Lower leg skin (tissue), 4 donors: Measurements from ENCODE around the gene WIZ. TPM values are rescaled to one million over a fixed set of nuclear protein-coding genes. Genes with fewer than 3 reads are reported as not detected.

Experiments
- DNase-seq, 2 donors: peaks; one replicate each; pipeline ENCODE4 v3.0.0-alpha.2; 2019; ENCODE audit warnings: low spot score in 2 of 2
- H3K4me3 ChIP-seq: fragments of 200-600 bp; sonication (generic); 2 replicates; pipeline ENCODE4 v1.5.1; 2017; ENCODE audit warnings: mild to moderate bottlenecking, low read depth; ENCODE audit not compliant: poor library complexity, severe bottlenecking
- CTCF ChIP-seq, 3 donors: fragments of 450-650 bp; IDR thresholded peaks; one replicate each; pipeline ENCODE4 v1.5.1; 2016; ENCODE audit warnings: antibody characterized with exemption in 3 of 3, mild to moderate bottlenecking in 3 of 3, moderate library complexity in 2 of 3
- POLR2A ChIP-seq, 2 donors: fragments of 450-650 bp; IDR thresholded peaks; one replicate each; pipeline ENCODE4 v1.6.1; 2016 to 2017; ENCODE audit warnings: antibody characterized with exemption in 2 of 2, mild to moderate bottlenecking in 1 of 2, moderate library complexity in 1 of 2
- WGBS, 2 donors: methylation state at CpG; one replicate each; pipeline ENCODE4 v1.1.5; 2018; 5-methylcytosine and 5-hydroxymethylcytosine counted together
- intact Hi-C: fragments of 100-400 bp; cut with DNase I; formaldehyde crosslinking; loops from one replicate; pipeline ENCODE4 v1.15.0; 2023; ENCODE audit warnings: low total_unique reads
- total RNA-seq, 4 donors: library from RNA; depleted of rRNA; stranded (reverse); fragments of >200 nt; gene quantifications; one replicate each; pipeline ENCODE4 v1.1.0, GENCODE V29; 2016

The WIZ gene
- total RNA-seq, 4 donors from 2014 or later = 28.4 to 52.9 (median 43.8) TPM

- WGBS, 2 donors = 93 to 96% methylated on average over 34 to 36 of the region's 36 CpGs
- TF ChIP-seq POLR2A (IDR thresholded peaks at IDR 0.05) (no peak), CTCF (IDR thresholded peaks at IDR 0.05) (no peak)
- DNase-seq = no peak
- no peak overlapping the region for H3K4me3 ChIP-seq
- intact Hi-C loops = no loop called here
Measured at GRCh38 chr19:15425321-15425950, 24.3 kb downstream of the WIZ start.

GRCh38 chr19:15424692-15425272 is 25.0 kb downstream of the WIZ start:
- no peak overlapping the region for H3K4me3 ChIP-seq
- TF ChIP-seq CTCF (IDR thresholded peaks at IDR 0.05) (no peak), POLR2A (IDR thresholded peaks at IDR 0.05) (no peak)
- WGBS, 2 donors = 94 to 99% methylated on average over 23 to 29 of the region's 38 CpGs
- intact Hi-C loops = no loop called here
- DNase-seq = no peak

GRCh38 chr19:15424121-15424520 is 25.6 kb downstream of the WIZ start:
- H3K4me3 ChIP-seq = no peak overlapping the region
- intact Hi-C loops = no loop called here
- WGBS, 2 donors = 96 to 98% methylated on average over 12 to 13 of the region's 13 CpGs
- no peak for DNase-seq
- TF ChIP-seq CTCF (IDR thresholded peaks at IDR 0.05) = no peak
- TF ChIP-seq POLR2A (IDR thresholded peaks at IDR 0.05) = no peak

- intact Hi-C loops = no loop called here
- H3K4me3 ChIP-seq = no peak overlapping the region
- no peak for DNase-seq
- 95 to 98% methylated on average over 4 to 5 of the region's 6 CpGs for WGBS, 2 donors
- no peak for TF ChIP-seq CTCF (IDR thresholded peaks at IDR 0.05)
- no peak for TF ChIP-seq POLR2A (IDR thresholded peaks at IDR 0.05)
Measured at GRCh38 chr19:15423130-15423529, 26.6 kb downstream of the WIZ start.

- WGBS, 2 donors = 83 to 88% methylated on average over 22 of the region's 22 CpGs
- DNase-seq = no peak
- no peak for TF ChIP-seq POLR2A (IDR thresholded peaks at IDR 0.05)
- TF ChIP-seq CTCF (IDR thresholded peaks at IDR 0.05) = no peak
- intact Hi-C loops = no loop called here
- no peak overlapping the region for H3K4me3 ChIP-seq
Measured at GRCh38 chr19:15422296-15423075, 27.3 kb downstream of the WIZ start.
